Left ventricle myocardium inferior (tissue), 1 donor: ENCODE data around the gene DHRSX. TPM values are rescaled to one million over a fixed set of nuclear protein-coding genes. Genes with fewer than 3 reads are reported as not detected.

ENCODE experiments used
- DNase-seq: peaks from one replicate; pipeline ENCODE4 v3.0.0-alpha.2; 2020
- H3K27ac ChIP-seq: fragments of 200-600 bp; replicated peaks from 2 replicates; pipeline ENCODE4 v1.8.0; 2021
- H3K27me3 ChIP-seq: fragments of 200-600 bp; 2 replicates; pipeline ENCODE4 v1.8.0; 2021; ENCODE audit warnings: low read depth
- H3K36me3 ChIP-seq: fragments of 200-600 bp; 2 replicates; pipeline ENCODE4 v1.8.0; 2021
- H3K4me1 ChIP-seq: fragments of 200-600 bp; 2 replicates; pipeline ENCODE4 v1.8.0; 2021
- H3K4me3 ChIP-seq: fragments of 200-600 bp; 2 replicates; pipeline ENCODE4 v1.8.0; 2021; ENCODE audit warnings: mild to moderate bottlenecking, moderate library complexity
- H3K9me3 ChIP-seq: fragments of 200-600 bp; replicated peaks from 2 replicates; pipeline ENCODE4 v1.8.0; 2021
- CTCF ChIP-seq: fragments of 200-600 bp; IDR thresholded peaks from 2 replicates; pipeline ENCODE4 v1.8.0; 2021; ENCODE audit warnings: antibody characterized with exemption, mild to moderate bottlenecking, borderline replicate concordance
- intact Hi-C: fragments of 100-400 bp; cut with micrococcal nuclease; formaldehyde crosslinking; loops from one replicate; pipeline ENCODE4 v1.11.0; 2022
- total RNA-seq: library from RNA; stranded (reverse); fragmentation: NEBNext Ultra II Directional; extraction: Animal tissue kit (Norgen Biotek cat#: 25700); gene quantifications from one replicate; pipeline ENCODE4 v1.2.1, GENCODE V29; 2021
- donor health status: DM: no; HTN: yes; CAD: no; lungs with severe emphysema.

DHRSX gene
- total RNA-seq, 1 donor from 2014 or later = 35.3 TPM

GRCh38 chrX:2348211-2348610 lies 152.6 kb downstream of the DHRSX start:
- H3K27me3 ChIP-seq = no peaks in the 10 kb centered on the region
- peaks cover 39% of the 10 kb centered on the region for H3K4me1 ChIP-seq
- TF ChIP-seq CTCF = no peak
- intact Hi-C loops = no loop called here
- peaks cover 4% of the 10 kb centered on the region for H3K36me3 ChIP-seq
- no peak overlapping the region for H3K4me3 ChIP-seq
- peaks cover 9% of the 10 kb centered on the region for H3K9me3 ChIP-seq
- no peak for DNase-seq
- H3K27ac ChIP-seq = peak overlapping the region; percentile 31

DNA sequence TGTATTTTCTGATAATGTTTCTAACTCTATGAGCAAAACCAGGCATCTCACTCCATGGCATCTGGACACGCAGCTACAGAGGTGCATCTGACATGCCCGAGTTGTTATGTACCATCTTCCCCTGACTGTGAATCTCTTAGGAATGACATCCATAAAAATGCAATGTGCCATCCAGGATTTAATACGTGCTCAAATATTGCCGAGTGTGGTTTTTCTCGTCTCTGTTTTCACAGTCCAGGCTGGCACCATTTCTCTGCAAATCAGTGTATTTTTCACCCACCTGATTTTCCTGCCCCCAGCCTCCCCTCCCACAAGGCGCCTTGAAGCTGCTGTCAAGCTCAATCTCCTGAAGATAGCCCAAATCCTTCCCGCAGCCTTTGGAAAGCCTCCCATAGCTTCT lies 154.6 kb downstream of the DHRSX start:
- Histone ChIP-seq H3K4me3 (no peak overlapping the region), H3K4me1 (peaks cover 34% of the 10 kb centered on the region), H3K36me3 (peaks cover 4% of the 10 kb centered on the region), H3K27ac (no peak overlapping the region), H3K27me3 (no peaks in the 10 kb centered on the region), H3K9me3 (peaks cover 9% of the 10 kb centered on the region)
- no peak for TF ChIP-seq CTCF
- intact Hi-C loops = no loop called here
- no peak for DNase-seq

DNA sequence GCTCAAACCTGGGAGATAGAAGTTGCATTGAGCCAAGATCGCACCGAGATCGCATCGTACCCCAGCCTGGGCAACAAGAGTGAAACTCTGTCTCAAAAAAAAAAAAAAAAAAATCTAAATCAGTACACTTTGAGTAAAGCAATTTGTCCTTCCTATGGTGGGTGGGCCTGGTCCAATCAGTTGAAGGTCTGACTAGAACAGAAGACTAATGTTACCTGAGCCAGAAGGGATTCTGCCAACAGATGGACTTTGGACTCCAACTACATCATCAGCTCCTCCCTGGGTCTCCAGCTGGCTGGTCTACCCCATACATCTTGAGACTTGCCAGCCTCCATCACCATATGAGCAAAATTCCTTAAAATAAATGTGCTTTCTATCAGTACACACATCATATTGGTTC lies 155.2 kb downstream of the DHRSX start:
- H3K27ac ChIP-seq = no peak overlapping the region
- DNase-seq = no peak
- no peaks in the 10 kb centered on the region for H3K27me3 ChIP-seq
- H3K36me3 ChIP-seq = peaks cover 4% of the 10 kb centered on the region
- no peak overlapping the region for H3K4me3 ChIP-seq
- no peak for TF ChIP-seq CTCF
- peaks cover 4% of the 10 kb centered on the region for H3K9me3 ChIP-seq
- H3K4me1 ChIP-seq = peaks cover 37% of the 10 kb centered on the region
- intact Hi-C loops = no loop called here

GRCh38 chrX:2343413-2343812 lies 157.4 kb downstream of the DHRSX start:
- intact Hi-C loops = no loop called here
- Histone ChIP-seq H3K4me3 (no peak overlapping the region), H3K9me3 (peaks cover 12% of the 10 kb centered on the region), H3K4me1 (peaks cover 37% of the 10 kb centered on the region), H3K36me3 (peaks cover 15% of the 10 kb centered on the region), H3K27ac (peak overlapping the region; percentile 90), H3K27me3 (no peaks in the 10 kb centered on the region)
- no peak for DNase-seq
- TF ChIP-seq CTCF = no peak

- no peak for TF ChIP-seq CTCF
- Histone ChIP-seq H3K9me3 (peaks cover 14% of the 10 kb centered on the region), H3K27me3 (no peaks in the 10 kb centered on the region), H3K4me1 (peaks cover 32% of the 10 kb centered on the region), H3K36me3 (peaks cover 20% of the 10 kb centered on the region), H3K4me3 (no peak overlapping the region), H3K27ac (peak overlapping the region; percentile 90)
- intact Hi-C loops = no loop called here
- no peak for DNase-seq
Measured at GRCh38 chrX:2342874-2343273, 157.9 kb downstream of the DHRSX start.

GRCh38 chrX:2342281-2342688 lies 158.5 kb downstream of the DHRSX start:
- peak; percentile 77 for DNase-seq
- H3K36me3 ChIP-seq = peaks cover 23% of the 10 kb centered on the region
- H3K27ac ChIP-seq = peak overlapping the region; percentile 90
- H3K9me3 ChIP-seq = peaks cover 14% of the 10 kb centered on the region
- no peaks in the 10 kb centered on the region for H3K27me3 ChIP-seq
- no peak overlapping the region for H3K4me3 ChIP-seq
- intact Hi-C loops = no loop called here
- TF ChIP-seq CTCF = no peak
- H3K4me1 ChIP-seq = peaks cover 28% of the 10 kb centered on the region
